HepG2 (cell line): ENCODE results near the gene LIPC. TPM values are rescaled to one million over a fixed set of nuclear protein-coding genes. Genes with fewer than 3 reads are reported as not detected.

Experiments
- ATAC-seq: fragments of 200-7000 bp; cut with Tn5 transposase; 3 replicates; pipeline ENCODE4 v1.9.1; 2020; ENCODE audit warnings: mild to moderate bottlenecking, moderate library complexity
- BruUV-seq: library from RNA; stranded (reverse); fragments of 400-500 nt; replicated peaks from 2 replicates; lab custom pipeline; 2021; lab: Mats Ljungman, UMichigan
- CTCF ChIA-PET: fragments of 300-600 bp; formaldehyde crosslinking; extraction: SDS; loops from one replicate; lab custom pipeline; 2021; ENCODE audit warnings: low total read pairs, inconsistent platforms, low intra/inter-chr PET ratio; lab: Yijun Ruan, JAX
- POLR2A ChIA-PET: fragments of 350-600 bp; sonication (Branson Sonifier 250); formaldehyde crosslinking; loops from one replicate; lab custom pipeline; 2020; ENCODE audit warnings: antibody characterized with exemption, inconsistent platforms; lab: Yijun Ruan, JAX
- DNase-seq: peaks from one replicate; pipeline ENCODE4 v3.0.0-alpha.2; 2015; ENCODE audit warnings: low spot score
- FAIRE-seq: peaks from 3 replicates; lab custom pipeline; 2011; peaks lifted over from hg19 to GRCh38; lab: Jason Lieb, UNC
- H2AFZ ChIP-seq: one replicate; pipeline ENCODE4 v1.6.1; 2011; ENCODE audit warnings: low read length, inconsistent platforms
- H3K27ac ChIP-seq: fragments of 300-600 bp; 3 replicates; pipeline ENCODE4 v1.8.0; 2011; ENCODE audit warnings: mixed run types, mild to moderate bottlenecking, mixed read lengths, low read length, inconsistent platforms; ENCODE audit not compliant: insufficient read depth; ENCODE audit errors: extremely low read length
- H3K27me3 ChIP-seq, 2 experiments: fragments of 200-600 bp in 1 of 2; 2 replicates in 1 of 2; 3 replicates in 1 of 2; pipeline versions ENCODE4 v1.6.0 to v1.8.0; 2011; ENCODE audit warnings: low read length in 2 of 2, mild to moderate bottlenecking in 2 of 2, moderate library complexity in 2 of 2, inconsistent platforms in 1 of 2; ENCODE audit not compliant: insufficient read depth in 2 of 2, control insufficient read depth in 1 of 2
- H3K36me3 ChIP-seq, 2 experiments: fragments of 200-600 bp in 1 of 2; replicated peaks in 1 of 2; 2 replicates in 1 of 2; 3 replicates in 1 of 2; pipeline versions ENCODE4 v1.5.1 to v1.8.0; 2011; ENCODE audit warnings: low read length in 2 of 2, inconsistent platforms in 1 of 2; ENCODE audit not compliant: insufficient read depth in 2 of 2, control insufficient read depth in 1 of 2
- H3K4me1 ChIP-seq: 2 replicates; pipeline ENCODE4 v1.5.1; 2012; ENCODE audit warnings: low read length, inconsistent platforms; ENCODE audit not compliant: insufficient read depth
- H3K4me2 ChIP-seq: 2 replicates; pipeline ENCODE4 v1.6.0; 2011; ENCODE audit warnings: low read depth, low read length, inconsistent platforms
- H3K4me3 ChIP-seq, 3 experiments: fragments of 200-600 bp in 1 of 3; sonication (generic), shearing (Covaris generic) in 1 of 3; replicated peaks in 1 of 3; 2 replicates each; pipeline ENCODE4 v1.5.1; 2011 to 2016; ENCODE audit warnings: low read length in 3 of 3, inconsistent platforms in 2 of 3, low read depth in 2 of 3, mild to moderate bottlenecking in 2 of 3, control low read depth in 1 of 3, mixed read lengths in 1 of 3; ENCODE audit not compliant: insufficient read depth in 1 of 3
- H3K79me2 ChIP-seq: one replicate; pipeline ENCODE4 v1.6.1; 2011; ENCODE audit warnings: low read length, inconsistent platforms; ENCODE audit not compliant: insufficient read depth
- H3K9ac ChIP-seq: 2 replicates; pipeline ENCODE4 v1.6.0; 2011; ENCODE audit warnings: mild to moderate bottlenecking, low read depth, low read length, inconsistent platforms; ENCODE audit not compliant: insufficient read depth
- H3K9me3 ChIP-seq: 2 replicates; pipeline ENCODE4 v1.5.1; 2012; ENCODE audit warnings: mild to moderate bottlenecking, low read length
- H4K20me1 ChIP-seq: 2 replicates; pipeline ENCODE4 v1.6.0; 2011; ENCODE audit warnings: inconsistent platforms, mild to moderate bottlenecking, low read length, moderate library complexity; ENCODE audit not compliant: insufficient read depth
- ATM ChIP-seq: fragments of 450-650 bp; IDR thresholded peaks from 2 replicates; pipeline ENCODE4 v1.7.1; 2017; ENCODE audit warnings: mild to moderate bottlenecking, borderline replicate concordance
- SMAD1 ChIP-seq: sonication (generic); formaldehyde crosslinking; IDR thresholded peaks from 2 replicates; pipeline ENCODE4 v1.4.0; 2020; ENCODE audit warnings: missing genetic modification reagents, low read depth, mild to moderate bottlenecking, borderline replicate concordance
- ZNF644 ChIP-seq: IDR thresholded peaks from 2 replicates; pipeline ENCODE4 v1.6.1; 2016; ENCODE audit warnings: low read depth
- ZNF674 ChIP-seq: sonication (generic); formaldehyde crosslinking; IDR thresholded peaks from 2 replicates; pipeline ENCODE4 v1.5.0; 2020; ENCODE audit warnings: low read depth, mild to moderate bottlenecking, missing genetic modification reagents
- WGBS: methylation state at CpG from one replicate; pipeline ENCODE4 v1.1.6; 2017; ENCODE audit warnings: low lambda C conversion rate; 5-methylcytosine and 5-hydroxymethylcytosine counted together
- in situ Hi-C: cut with HindIII; loops from 2 replicates; pipeline ENCODE4 v1.10.0; 2017; ENCODE audit warnings: low pct_unique_long_range_greater_than_20kb; ENCODE audit not compliant: extremely low pct_ligation_motif_present
- intact Hi-C: fragments of 100-400 bp; cut with micrococcal nuclease; formaldehyde crosslinking; loops from one replicate; pipeline ENCODE4 v1.10.0; 2022; ENCODE audit not compliant: unreplicated experiment
- polyA plus RNA-seq, 8 experiments: library from polyadenylated mRNA; depleted of rRNA in 3 of 8; stranded (reverse) in 7 of 8; unstranded in 1 of 8; fragments of >200 nt; fragmentation: Illumina TruSeq in 4 of 8; extraction: Trizol in 4 of 8; gene quantifications; 2 replicates each; pipeline versions ENCODE4 v1.2.1 to v1.2.3, GENCODE V29; 2011 to 2016; ENCODE audit warnings: low read depth in 4 of 8, missing spikeins in 1 of 8, mixed read lengths in 1 of 8; ENCODE audit not compliant: insufficient read depth in 1 of 8
- total RNA-seq, 5 experiments: library from RNA; depleted of rRNA; stranded (reverse); fragments of >200 nt; fragmentation: Illumina TruSeq; extraction: Trizol; gene quantifications; 2 replicates each; pipeline ENCODE4 v1.2.3, GENCODE V29; 2016; ENCODE audit warnings: low read depth in 1 of 5

LIPC gene
- total and polyA plus RNA-seq, 2 of the 13 experiments (the other 11 are each of a cell fraction or from before 2014, with no cell fraction given): 26.0 to 38.0 TPM

GRCh38 chr15:58460116-58460790 is 28.5 kb downstream of the LIPC start:
- WGBS: 93% methylated on average over 9 of the region's 10 CpGs
- no peak overlapping the region for H3K4me2 ChIP-seq
- H3K27ac ChIP-seq: no peak overlapping the region
- no peaks in the 10 kb centered on the region for H4K20me1 ChIP-seq
- no peak overlapping the region for H3K4me3 ChIP-seq
- no peak for FAIRE-seq
- TF ChIP-seq ZNF674 (CRISPR knock-in tag) (no peak), ZNF644 (0 out of 2 replicates have a peak, but pooled peaks have one; percentile 38), SMAD1 (CRISPR knock-in tag) (no peak)
- H3K4me1 ChIP-seq: peaks cover 78% of the 10 kb centered on the region
- no TSS peak for BruUV-seq
- no peak overlapping the region for H2AFZ ChIP-seq
- no peak for DNase-seq
- CTCF ChIA-PET: no interaction called here
- no peaks in the 10 kb centered on the region for H3K79me2 ChIP-seq
- intact Hi-C loops (no loop called here), in situ Hi-C loops (no loop called here)
- POLR2A ChIA-PET: interaction anchor here (1.2 to 4.9 kb wide), 3 partner anchors 9 to 128 kb away, joined by 4 to 49 read pairs (median 5); no protein-coding TSS in a partner anchor
- H3K9ac ChIP-seq: no peak overlapping the region
- no peak for ATAC-seq
- H3K27me3 ChIP-seq: no peaks in the 10 kb centered on the region
- no peaks in the 10 kb centered on the region for H3K36me3 ChIP-seq
- H3K9me3 ChIP-seq: no peaks in the 10 kb centered on the region

GRCh38 chr15:58460872-58461271 is 29.1 kb downstream of the LIPC start:
- in situ Hi-C loops: no loop called here
- BruUV-seq: no TSS peak
- H3K79me2 ChIP-seq: no peaks in the 10 kb centered on the region
- no peaks in the 10 kb centered on the region for H3K9me3 ChIP-seq
- H3K27ac ChIP-seq: no peak overlapping the region
- no peaks in the 10 kb centered on the region for H3K36me3 ChIP-seq
- H3K9ac ChIP-seq: no peak overlapping the region
- peaks cover 81% of the 10 kb centered on the region for H3K4me1 ChIP-seq
- POLR2A ChIA-PET: interaction anchor here (1.2 to 4.9 kb wide), 3 partner anchors 8 to 129 kb away, joined by 4 to 49 read pairs (median 5); no protein-coding TSS in a partner anchor
- intact Hi-C loops: no loop called here
- no peak for ATAC-seq
- H2AFZ ChIP-seq: no peak overlapping the region
- no peak for TF ChIP-seq ATM
- H3K4me3 ChIP-seq: no peak overlapping the region
- no peak for FAIRE-seq
- no peaks in the 10 kb centered on the region for H3K27me3 ChIP-seq
- WGBS: 90% methylated on average over 3 of the region's 3 CpGs
- no peak overlapping the region for H3K4me2 ChIP-seq
- CTCF ChIA-PET: no interaction called here
- DNase-seq: no peak
- no peaks in the 10 kb centered on the region for H4K20me1 ChIP-seq
